ENCODE measurements around the gene DHRS4.

The DHRS4 gene

DNA sequence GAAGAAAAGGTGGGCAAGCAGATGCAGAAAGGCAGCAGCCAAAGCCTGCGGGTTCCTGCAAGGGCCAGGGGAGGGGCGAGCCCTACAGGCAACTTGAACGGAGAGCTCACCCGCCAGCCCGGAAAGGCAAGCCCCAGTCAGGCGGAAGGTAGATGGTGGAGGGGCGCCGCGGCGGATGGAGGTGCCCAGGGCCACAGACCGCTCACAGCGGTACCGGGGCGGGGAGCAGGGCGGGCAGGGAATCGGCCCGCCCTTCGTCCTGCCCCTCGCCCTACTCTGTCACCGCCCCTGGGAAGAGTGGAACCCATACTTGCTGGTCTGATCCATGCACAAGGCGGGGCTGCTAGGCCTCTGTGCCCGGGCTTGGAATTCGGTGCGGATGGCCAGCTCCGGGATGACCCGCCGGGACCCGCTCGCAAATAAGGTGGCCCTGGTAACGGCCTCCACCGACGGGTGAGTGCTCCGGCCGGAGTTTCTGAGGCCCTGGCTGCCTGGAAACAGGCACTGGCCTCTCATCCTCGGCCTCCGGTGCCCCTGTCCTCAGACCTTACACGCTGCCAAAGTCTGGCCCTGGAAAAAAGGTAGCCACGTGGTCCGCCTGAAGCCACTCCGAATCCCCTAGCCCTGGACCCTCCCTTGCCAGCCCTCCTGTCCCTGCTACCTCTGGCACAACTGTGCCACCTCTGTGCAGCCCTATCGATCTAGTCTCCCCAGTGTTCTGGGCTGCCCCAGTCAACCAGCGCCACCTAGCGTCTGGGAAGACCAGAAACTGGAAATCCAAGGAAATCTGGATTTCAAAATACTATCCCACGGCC, at the start of gene DHRS4:
Gene DHRS4, plus strand, starts transcription at position 307 of the 815 bp plus-strand sequence. Its CDS starts 19 bp downstream, at position 326.
- DNase-seq (ENCODE audit: low read depth), result peak; percentile 66

- peak; percentile 41 for DNase-seq (ENCODE audit: low read depth)
These were observed 43.3 kb upstream of the DHRS4 start for GRCh38 chr14:23910101-23910875.

GRCh38 chr14:23910876-23911210, 42.7 kb upstream of the DHRS4 start:
- no peak for DNase-seq (ENCODE audit: low read depth)

DNA sequence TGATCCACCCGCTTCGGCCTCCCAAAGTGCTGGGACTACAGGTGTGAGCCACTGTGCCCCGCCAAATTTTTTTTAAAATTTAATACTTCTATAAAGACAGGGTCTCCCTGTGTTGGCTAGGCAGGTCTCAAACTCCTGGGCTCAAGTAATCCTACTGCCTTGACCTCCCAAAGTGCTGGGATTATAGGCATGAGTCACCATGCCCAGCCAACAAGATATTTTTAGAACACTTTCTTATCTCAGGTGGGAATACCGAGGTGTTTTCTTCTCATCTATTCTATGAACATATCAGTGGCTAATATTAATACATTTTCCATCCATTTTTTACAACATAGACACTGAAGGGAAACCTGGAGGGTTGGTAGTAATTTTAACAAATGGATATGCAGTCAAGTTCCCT, 38.0 kb upstream of the DHRS4 start:
- DNase-seq (ENCODE audit: low read depth), result no peak

- DNase-seq (ENCODE audit: low read depth), result no peak
These were observed 37.6 kb upstream of the DHRS4 start for GRCh38 chr14:23916004-23916403.

DNA sequence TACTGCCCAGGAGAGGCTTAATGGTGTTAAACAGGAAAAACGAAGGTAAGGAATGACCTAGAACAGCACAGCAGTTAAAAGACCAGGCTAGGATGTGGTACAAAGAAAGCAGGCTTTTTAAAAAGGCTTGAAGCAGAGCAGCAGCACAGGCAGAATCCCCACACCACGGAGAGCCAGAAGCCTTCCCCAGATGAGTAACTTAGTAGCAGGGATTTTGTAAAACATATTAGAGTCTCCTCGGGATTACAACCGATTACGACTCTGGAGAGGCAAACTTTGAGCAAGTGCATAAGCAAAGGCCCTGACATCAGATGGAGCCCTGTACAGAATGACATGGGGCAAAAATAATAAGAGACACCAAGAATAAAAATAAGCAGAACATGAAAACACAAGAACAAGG, 37.1 kb upstream of the DHRS4 start:
- no peak for DNase-seq (ENCODE audit: low read depth)

GRCh38 chr14:23922545-23922944, 31.0 kb upstream of the DHRS4 start:
- DNase-seq (ENCODE audit: low read depth), result no peak

GRCh38 chr14:23925523-23926075, 28.0 kb upstream of the DHRS4 start:
- DNase-seq (ENCODE audit: low read depth), result no peak

DNA sequence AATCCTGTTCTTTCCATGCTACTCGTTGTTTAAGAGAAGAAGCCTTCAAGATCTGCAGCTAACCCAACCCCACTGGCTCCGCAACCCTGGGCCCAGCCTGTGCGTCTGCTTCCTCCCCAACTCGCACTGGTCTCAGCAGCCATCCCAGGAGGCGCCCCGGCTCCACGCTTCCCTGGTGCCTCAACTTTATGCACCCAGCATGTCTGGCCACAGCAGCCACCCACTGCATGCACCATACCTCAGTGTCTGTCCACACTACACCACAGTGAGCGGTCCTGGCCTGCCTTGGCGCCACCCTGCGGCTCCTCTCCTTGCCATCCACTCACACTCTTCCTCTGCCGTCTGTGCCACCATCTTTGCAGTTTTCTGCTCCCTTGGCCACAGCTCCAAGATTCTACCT, 27.0 kb upstream of the DHRS4 start:
- DNase-seq (ENCODE audit: low read depth), result no peak

DNA sequence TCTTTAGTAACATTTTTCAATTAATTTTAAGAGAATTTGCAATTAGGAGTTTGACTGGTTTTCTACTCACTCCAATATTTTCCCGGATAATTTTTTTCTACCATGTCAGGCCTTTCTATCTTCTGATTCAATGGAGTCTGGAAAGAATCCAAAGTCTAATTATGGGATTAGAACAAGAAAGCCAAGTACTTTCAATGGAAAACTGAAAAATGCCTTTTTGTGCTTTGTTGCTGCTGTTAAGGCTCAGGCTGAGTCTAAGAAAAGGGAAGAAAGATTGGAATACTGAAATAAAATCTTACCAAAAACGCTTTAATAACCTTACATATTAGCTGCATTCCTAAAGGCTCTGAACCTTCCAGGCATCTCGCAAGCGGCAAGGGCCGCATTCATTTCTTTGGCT, 24.4 kb upstream of the DHRS4 start:
- DNase-seq (ENCODE audit: low read depth), result no peak

DNA sequence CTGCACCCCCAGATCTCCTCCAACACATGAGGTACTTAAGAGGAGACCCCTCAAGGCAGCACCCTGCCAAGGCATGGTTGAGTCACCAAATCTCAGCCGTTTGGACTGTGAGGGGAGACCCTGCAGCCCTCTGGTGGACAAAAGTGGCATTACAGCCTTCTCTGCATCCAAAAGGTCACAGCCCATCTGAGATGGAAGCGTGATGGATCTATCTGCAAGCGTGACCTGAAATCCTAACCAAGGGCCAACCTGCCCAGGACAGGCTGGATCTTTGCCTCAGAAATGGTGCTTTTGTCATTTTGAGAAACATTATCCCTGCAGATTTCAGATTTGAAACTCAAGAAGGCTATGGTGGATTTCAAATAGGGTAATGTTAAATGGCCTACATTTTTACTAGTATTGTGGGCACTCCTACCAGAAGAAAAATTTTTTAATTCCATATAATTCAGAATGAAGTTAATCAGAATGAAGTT, 23.7 kb upstream of the DHRS4 start:
- peak; percentile 36 for DNase-seq (ENCODE audit: low read depth)

DNA sequence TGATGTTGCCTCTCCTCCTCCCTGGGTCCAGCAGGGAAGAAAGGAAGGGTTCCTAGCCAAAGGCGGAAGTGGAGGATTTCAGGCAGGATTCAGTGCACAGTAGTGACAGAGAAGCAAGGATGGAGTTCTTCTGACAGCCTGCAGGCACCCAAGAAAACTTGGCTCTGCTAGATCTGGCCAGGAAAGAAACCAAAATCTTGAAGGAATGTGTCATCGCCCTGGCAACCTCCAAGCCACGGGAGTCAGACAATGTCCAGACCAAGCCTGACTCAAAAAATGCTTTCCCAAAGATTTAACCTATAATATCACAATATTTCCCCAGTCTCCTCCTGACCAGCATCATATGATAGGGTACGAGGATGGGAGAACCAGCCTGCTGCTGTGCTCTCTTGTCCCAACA, 22.8 kb upstream of the DHRS4 start:
- no peak for DNase-seq (ENCODE audit: low read depth)

DNA sequence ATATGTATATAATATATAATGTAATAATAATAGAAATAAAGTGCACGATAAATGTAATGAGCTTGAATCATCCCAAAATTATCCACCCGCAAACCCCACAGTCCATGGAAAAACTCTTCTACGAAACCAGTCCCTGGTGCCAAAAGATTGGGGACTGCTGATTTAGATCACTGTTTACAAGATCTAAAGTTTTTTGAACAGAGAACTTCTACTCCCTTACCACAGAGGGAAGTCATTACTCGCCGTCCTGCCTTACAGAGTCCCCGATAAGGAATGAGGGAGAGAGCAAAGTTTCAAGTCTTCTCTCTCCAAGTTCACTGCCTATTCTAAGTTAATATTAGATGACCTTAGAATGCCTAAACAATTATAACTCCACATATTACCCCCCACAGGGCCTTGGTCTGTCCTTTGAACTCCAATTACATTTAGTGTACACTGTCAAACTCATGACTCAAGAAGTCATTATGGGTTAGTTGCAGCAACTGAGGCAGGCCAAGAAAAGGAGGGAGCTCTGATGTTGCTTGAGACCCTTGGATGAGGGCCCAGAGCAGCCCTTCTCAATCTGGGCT, 21.8 kb upstream of the DHRS4 start:
- DNase-seq (ENCODE audit: low read depth), result no peak

- no peak for DNase-seq (ENCODE audit: low read depth)
These were observed 20.9 kb upstream of the DHRS4 start for GRCh38 chr14:23932639-23933038.

- DNase-seq (ENCODE audit: low read depth), result no peak
These were observed 20.3 kb upstream of the DHRS4 start for GRCh38 chr14:23933108-23933741.

DNA sequence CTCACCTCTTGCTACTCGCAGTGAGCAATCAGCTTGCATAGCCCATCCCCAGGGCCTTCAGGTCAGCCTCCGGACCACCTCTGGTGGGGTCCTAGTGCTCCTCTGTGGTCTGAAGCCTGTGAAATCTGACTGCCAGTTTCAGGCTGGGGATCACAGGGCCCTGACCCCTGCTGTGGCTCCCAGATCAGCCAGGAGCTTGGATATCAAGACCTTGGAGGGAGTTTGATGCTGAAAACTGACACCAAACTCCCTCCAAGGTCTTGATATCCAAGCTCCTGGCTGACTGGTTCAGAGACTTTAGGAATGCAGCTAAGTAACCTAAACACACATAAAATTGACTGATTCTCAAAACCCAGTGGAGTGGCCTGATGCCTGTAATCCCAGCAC, 19.8 kb upstream of the DHRS4 start:
- no peak for DNase-seq (ENCODE audit: low read depth)

DNA sequence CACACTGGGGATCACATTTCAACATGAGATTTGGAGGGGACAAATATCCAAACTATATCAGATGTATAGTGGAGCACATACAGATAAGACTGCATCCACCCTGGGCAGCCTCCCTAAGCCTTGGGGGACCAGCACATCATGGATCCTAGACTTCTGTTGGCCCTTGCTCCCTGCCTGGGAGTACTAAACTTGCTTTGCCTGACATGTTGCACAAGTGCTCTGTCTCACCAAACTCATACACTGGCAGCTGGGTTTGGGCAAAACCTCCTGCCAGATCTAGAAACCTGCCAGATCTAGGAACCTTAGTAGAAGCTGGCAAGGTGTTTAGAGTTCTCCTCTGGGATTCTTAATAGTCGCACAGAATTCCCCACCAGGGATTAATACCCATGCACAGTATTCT, 18.4 kb upstream of the DHRS4 start:
- DNase-seq (ENCODE audit: low read depth), result no peak

DNA sequence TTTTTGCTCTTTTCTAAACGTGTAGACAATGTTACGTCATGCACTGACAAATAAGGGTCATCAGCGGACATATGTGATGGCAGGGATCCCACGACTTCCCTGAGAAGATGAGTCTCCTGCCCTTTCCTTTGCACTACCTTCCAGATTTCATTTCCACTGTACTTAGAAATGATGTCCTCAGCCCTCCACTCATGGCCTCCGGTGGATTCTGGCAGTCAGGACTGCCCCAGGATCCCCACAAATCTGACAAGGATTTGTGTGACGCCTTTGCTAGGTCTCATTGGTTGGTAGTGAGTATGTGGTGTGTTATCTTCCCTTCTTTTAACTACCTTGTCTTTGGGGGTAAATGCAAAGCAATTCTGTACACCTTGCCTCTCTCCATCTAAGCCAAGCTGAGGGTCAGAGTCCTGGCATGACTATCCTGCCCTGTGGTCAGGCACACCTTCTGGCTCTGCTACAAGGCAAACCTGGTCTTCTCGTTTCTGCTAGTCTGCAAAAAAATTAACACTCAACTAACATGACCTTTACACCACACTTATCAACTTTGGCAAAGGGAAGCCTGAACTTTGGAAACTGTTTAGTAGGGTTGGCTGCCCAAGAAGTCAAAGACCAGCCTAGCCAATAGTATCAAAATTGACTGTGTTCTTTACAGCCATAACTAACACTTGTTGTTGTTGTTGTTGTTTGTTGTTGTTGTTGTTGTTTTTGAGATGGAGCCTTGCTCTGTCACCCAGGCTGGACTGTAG, 17.3 kb upstream of the DHRS4 start:
- no peak for DNase-seq (ENCODE audit: low read depth)

GRCh38 chr14:23937203-23937602, 16.4 kb upstream of the DHRS4 start:
- DNase-seq (ENCODE audit: low read depth), result no peak

DNA sequence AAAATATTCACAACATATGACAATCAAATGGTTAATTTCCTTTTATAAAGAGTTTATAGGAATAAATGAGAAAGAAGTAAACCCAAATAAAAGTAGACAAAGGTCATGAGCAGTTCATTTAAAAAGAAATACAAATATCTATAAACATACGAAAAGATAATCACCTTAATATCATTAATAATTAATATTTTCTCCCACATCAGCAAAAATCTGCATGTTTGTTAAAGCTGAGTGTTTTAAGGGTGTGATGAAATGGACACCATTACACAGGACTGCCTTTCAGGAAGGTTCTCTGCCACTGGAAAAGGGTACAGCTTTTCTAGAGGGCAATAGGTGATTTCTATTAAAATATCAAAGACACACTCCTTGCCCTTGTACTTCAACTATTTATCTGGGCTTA, 14.7 kb upstream of the DHRS4 start:
- no peak for DNase-seq (ENCODE audit: low read depth)

DNA sequence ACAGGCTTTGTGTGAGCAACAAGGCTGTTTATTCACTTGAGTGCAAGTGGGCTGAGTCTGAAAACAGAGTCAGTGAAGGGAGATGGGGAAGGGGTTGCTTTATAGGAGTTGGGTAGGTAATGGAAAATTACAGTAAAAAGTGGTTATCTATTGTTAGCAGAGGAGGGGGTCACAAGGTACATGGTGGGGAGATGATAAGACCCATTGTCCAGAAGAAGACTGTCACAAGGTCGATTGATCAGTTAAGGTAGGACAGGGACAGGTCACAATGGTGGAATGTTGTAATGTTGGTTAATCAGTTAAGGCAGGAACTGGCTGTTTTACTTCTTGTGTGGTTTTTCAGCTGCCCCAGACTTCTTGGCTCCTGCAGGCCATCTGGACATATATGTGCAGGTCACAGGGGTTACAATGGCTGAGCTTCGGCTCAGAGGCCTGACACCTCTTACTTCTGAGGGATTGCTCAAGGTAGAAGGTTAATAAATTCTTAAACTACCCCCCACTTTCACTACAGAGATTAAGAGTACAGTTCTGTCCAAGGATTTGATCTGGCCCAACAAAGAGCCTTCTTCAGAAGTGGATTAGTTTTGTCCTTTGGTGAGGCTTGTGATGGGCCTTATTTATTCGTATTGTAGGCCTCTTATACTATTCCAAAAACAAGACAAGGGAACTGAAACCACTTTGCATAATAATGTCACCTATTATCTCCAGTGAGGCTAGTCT, 13.8 kb upstream of the DHRS4 start:
- DNase-seq (ENCODE audit: low read depth), result no peak
